Lung (tissue), 12 donors: ENCODE results near the gene EIF3L. TPM values are rescaled to one million over a fixed set of nuclear protein-coding genes. Genes with fewer than 3 reads are reported as not detected.

Experiments used
- ATAC-seq: fragments of 200-7000 bp; cut with Tn5 transposase; one replicate; pipeline ENCODE4 v1.9.1; 2020; ENCODE audit warnings: moderate number of reproducible peaks; ENCODE audit not compliant: insufficient read depth, low FRiP score
- DNase-seq, 3 donors: peaks; one replicate each; pipeline ENCODE4 v3.0.0-alpha.2; 2013 to 2017
- H3K27ac ChIP-seq, 2 donors: one replicate each; pipeline ENCODE4 v1.5.1; 2013; ENCODE audit warnings: mild to moderate bottlenecking in 2 of 2, moderate library complexity in 2 of 2, control low read depth in 1 of 2, inconsistent platforms in 1 of 2, low read depth in 1 of 2, low read length in 1 of 2
- H3K27me3 ChIP-seq, 3 donors: one replicate each; pipeline ENCODE4 v1.5.1; 2013; ENCODE audit warnings: low read length in 2 of 3; ENCODE audit not compliant: control insufficient read depth in 3 of 3, insufficient read depth in 3 of 3
- H3K36me3 ChIP-seq, 4 donors: one replicate each; pipeline ENCODE4 v1.5.1; 2013; ENCODE audit warnings: low read length in 4 of 4, mild to moderate bottlenecking in 1 of 4, moderate library complexity in 1 of 4; ENCODE audit not compliant: control insufficient read depth in 4 of 4, insufficient read depth in 4 of 4
- H3K4me1 ChIP-seq, 5 donors: one replicate each; pipeline ENCODE4 v1.5.1; 2013; ENCODE audit warnings: low read length in 5 of 5, mild to moderate bottlenecking in 2 of 5, moderate library complexity in 1 of 5; ENCODE audit not compliant: control insufficient read depth in 5 of 5, insufficient read depth in 5 of 5
- H3K4me3 ChIP-seq: one replicate; pipeline ENCODE4 v1.5.1; 2013; ENCODE audit warnings: mild to moderate bottlenecking, control low read depth, moderate library complexity
- H3K9ac ChIP-seq, 2 donors: one replicate each; pipeline ENCODE4 v1.5.1; 2013; ENCODE audit warnings: low read length in 2 of 2, control low read depth in 1 of 2; ENCODE audit not compliant: insufficient read depth in 1 of 2
- H3K9me3 ChIP-seq, 4 donors: one replicate each; pipeline ENCODE4 v1.5.1; 2013; ENCODE audit warnings: low read length in 3 of 4, mild to moderate bottlenecking in 1 of 4, moderate library complexity in 1 of 4; ENCODE audit not compliant: control insufficient read depth in 4 of 4, insufficient read depth in 3 of 4
- WGBS, 2 donors: extraction: QIAGEN DNeasy Blood & Tissue Kit; methylation state at CpG; one replicate each; pipeline ENCODE4 v1.1.7; 2013; 5-methylcytosine and 5-hydroxymethylcytosine counted together
- polyA plus RNA-seq, 2 donors: library from polyadenylated mRNA; stranded (reverse); fragments of 200-250 nt; gene quantifications; one replicate each; pipeline ENCODE4 v1.2.1, GENCODE V29; 2013
- total RNA-seq, 2 donors: library from RNA; depleted of rRNA in 1 of 2; stranded (reverse); fragments of >200 nt in 1 of 2; gene quantifications; one replicate each; pipeline ENCODE4 v1.2.1, GENCODE V29; 2014 to 2021
- TF ChIP-seq, protein P1 (sequence below): IDR thresholded peaks from 2 replicates; pipeline ENCODE4 v1.5.1; 2012; ENCODE audit warnings: mild to moderate bottlenecking; ENCODE audit errors: control extremely low read depth, extremely low read depth
- donor health status: control.
- donor health status: control.
- donor health status: Bipolar disorder and iron deficiency.
- donor health status: healthy.
- donor health status: DM: yes; HTN: yes; CAD: no.

The EIF3L gene
- total and polyA plus RNA-seq, 4 donors, result 175 to 420 (median 252) TPM

- H3K36me3 ChIP-seq, result peaks cover 36 to 49% (median 47%) of the 10 kb centered on the region in 4 donors
- no peaks in the 10 kb centered on the region for H3K9me3 ChIP-seq
- H3K4me1 ChIP-seq, result no peaks in the 10 kb centered on the region
- WGBS, 2 donors, result 81 to 82% methylated on average over 7 of the region's 7 CpGs
- H3K4me3 ChIP-seq, result no peak overlapping the region
- DNase-seq (no peak), ATAC-seq (no peak)
- no peaks in the 10 kb centered on the region for H3K27me3 ChIP-seq
- no peak overlapping the region for H3K9ac ChIP-seq
- no peak overlapping the region for H3K27ac ChIP-seq
- TF ChIP-seq, protein P1, sequence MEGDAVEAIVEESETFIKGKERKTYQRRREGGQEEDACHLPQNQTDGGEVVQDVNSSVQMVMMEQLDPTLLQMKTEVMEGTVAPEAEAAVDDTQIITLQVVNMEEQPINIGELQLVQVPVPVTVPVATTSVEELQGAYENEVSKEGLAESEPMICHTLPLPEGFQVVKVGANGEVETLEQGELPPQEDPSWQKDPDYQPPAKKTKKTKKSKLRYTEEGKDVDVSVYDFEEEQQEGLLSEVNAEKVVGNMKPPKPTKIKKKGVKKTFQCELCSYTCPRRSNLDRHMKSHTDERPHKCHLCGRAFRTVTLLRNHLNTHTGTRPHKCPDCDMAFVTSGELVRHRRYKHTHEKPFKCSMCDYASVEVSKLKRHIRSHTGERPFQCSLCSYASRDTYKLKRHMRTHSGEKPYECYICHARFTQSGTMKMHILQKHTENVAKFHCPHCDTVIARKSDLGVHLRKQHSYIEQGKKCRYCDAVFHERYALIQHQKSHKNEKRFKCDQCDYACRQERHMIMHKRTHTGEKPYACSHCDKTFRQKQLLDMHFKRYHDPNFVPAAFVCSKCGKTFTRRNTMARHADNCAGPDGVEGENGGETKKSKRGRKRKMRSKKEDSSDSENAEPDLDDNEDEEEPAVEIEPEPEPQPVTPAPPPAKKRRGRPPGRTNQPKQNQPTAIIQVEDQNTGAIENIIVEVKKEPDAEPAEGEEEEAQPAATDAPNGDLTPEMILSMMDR, result no peak
Measured at GRCh38 chr22:37870273-37870672, 21.1 kb downstream of the EIF3L start.

DNA sequence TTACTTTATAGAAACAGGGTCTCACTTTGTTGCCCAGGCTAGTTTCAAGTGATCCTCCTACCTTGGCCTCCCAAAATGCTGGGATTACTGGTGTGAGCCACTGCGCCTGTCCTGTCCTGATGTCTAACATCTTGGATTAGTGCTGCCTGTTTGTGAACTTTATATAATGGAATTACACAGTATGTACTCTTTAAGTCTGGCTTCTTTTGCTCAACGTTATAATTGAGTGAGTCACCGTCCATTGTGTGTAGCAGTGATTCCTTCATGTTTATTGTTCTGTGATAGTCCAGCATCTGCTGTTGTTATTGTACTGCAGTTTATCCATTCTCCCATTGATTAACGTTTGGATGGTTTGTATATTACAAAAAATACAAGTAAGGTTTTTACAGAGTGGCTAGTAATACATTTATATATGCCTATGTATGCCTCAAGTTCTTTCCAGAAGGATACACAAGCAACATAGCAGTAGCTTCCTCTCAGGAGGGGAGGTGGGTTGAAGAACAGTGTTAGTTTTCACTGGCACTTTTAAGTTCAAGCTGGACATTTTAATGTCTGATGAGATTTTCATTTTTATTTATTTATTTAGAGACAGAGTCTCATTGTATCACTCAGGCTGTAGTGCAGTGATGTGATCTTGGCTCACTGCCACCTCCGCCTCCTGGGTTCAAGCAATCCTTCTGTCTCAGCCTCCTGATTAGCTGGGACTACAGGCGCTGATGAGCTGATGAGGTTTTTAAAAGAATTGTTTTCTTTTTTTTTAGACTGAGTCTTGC, 31.6 kb downstream of the EIF3L start:
- ATAC-seq (no peak), DNase-seq (no peak)
- TF ChIP-seq, protein P1, result no peak
- WGBS, 2 donors, result 77 to 86% methylated on average over 6 of the region's 6 CpGs
- Histone ChIP-seq H3K27me3 (no peaks in the 10 kb centered on the region), H3K4me1 (no peaks in the 10 kb centered on the region), H3K9ac (no peak overlapping the region), H3K4me3 (no peak overlapping the region), H3K36me3 (peaks cover 25 to 38% (median 37%) of the 10 kb centered on the region in 4 donors), H3K9me3 (no peaks in the 10 kb centered on the region), H3K27ac (no peak overlapping the region)

GRCh38 chr22:37884420-37884819, 35.2 kb downstream of the EIF3L start:
- no peak overlapping the region for H3K9ac ChIP-seq
- peaks cover 29 to 35% (median 33%) of the 10 kb centered on the region in 4 donors for H3K36me3 ChIP-seq
- H3K27ac ChIP-seq, result no peak overlapping the region
- no peak overlapping the region for H3K4me3 ChIP-seq
- H3K4me1 ChIP-seq, result peaks cover 0 to 15% (median 2%) of the 10 kb centered on the region in 5 donors
- ATAC-seq (no peak), DNase-seq (peak in 1 of 3 donors; percentile 41)
- WGBS, 2 donors, result 86 to 92% methylated on average over 6 of the region's 6 CpGs
- no peaks in the 10 kb centered on the region for H3K27me3 ChIP-seq
- TF ChIP-seq, protein P1, result no peak
- H3K9me3 ChIP-seq, result no peaks in the 10 kb centered on the region
